Osteocyte (in vitro differentiated cells): Measurements from ENCODE around the gene ABCC2. TPM values are rescaled to one million over a fixed set of nuclear protein-coding genes. Genes with fewer than 3 reads are reported as not detected.
"Not testable (repeated sequence)": the region's sequence is repeated elsewhere in the genome, so short reads cannot be mapped to it uniquely, and the experiment has no call there.

Source experiments
- DNase-seq: peaks from one replicate; pipeline ENCODE4 v3.0.0; 2021; ENCODE audit warnings: mixed read lengths; ENCODE audit not compliant: unreplicated experiment; ENCODE audit errors: extremely low spot score
- H3K27ac Mint-ChIP-seq: one replicate; pipeline ENCODE4 v1.8.0; 2021; ENCODE audit warnings: mild to moderate bottlenecking, mixed read lengths; ENCODE audit not compliant: unreplicated experiment
- H3K27me3 Mint-ChIP-seq: one replicate; pipeline ENCODE4 v1.8.0; 2021; ENCODE audit warnings: mixed read lengths; ENCODE audit not compliant: unreplicated experiment
- H3K36me3 Mint-ChIP-seq: one replicate; pipeline ENCODE4 v1.8.0; 2021; ENCODE audit warnings: mixed read lengths; ENCODE audit not compliant: unreplicated experiment
- H3K4me1 Mint-ChIP-seq: one replicate; pipeline ENCODE4 v1.8.0; 2021; ENCODE audit warnings: mixed read lengths; ENCODE audit not compliant: unreplicated experiment
- H3K4me3 Mint-ChIP-seq: one replicate; pipeline ENCODE4 v1.8.0; 2021; ENCODE audit warnings: mild to moderate bottlenecking, moderate library complexity, mixed read lengths; ENCODE audit not compliant: unreplicated experiment
- H3K9me3 Mint-ChIP-seq: one replicate; pipeline ENCODE4 v1.8.0; 2021; ENCODE audit warnings: mixed read lengths; ENCODE audit not compliant: unreplicated experiment
- total RNA-seq: library from RNA; stranded (reverse); gene quantifications from 2 replicates; pipeline ENCODE4 v1.2.1, GENCODE V29; 2021
- TF ChIP-seq, protein P1 (sequence below): fragments of 200-600 bp; sonication (generic); IDR thresholded peaks from 2 replicates; pipeline ENCODE4 v1.5.0; 2021; ENCODE audit warnings: antibody characterized with exemption, mild to moderate bottlenecking, moderate library complexity

ABCC2 gene
- total RNA-seq, 1 donor from 2014 or later, result 0.24 TPM

DNA sequence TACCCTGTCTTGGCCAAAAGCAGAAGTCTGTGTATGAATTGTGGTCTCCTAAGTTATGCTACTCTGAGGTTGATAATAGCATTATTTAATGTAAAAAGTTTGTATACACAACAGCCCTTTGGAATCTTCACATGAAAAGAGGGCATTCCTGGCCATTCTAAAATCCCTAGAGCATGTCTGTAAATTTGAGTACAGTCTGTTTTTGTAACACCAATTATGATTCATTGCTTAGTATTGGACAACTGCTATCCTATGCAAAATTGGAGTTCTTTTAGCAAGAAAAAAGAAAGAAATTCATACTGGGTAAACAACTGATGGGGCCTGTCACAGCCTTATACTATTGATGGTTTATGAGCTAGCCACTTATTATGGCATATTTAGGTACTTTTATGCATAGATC lies 40.2 kb upstream of the ABCC2 start:
- TF ChIP-seq, protein P1, sequence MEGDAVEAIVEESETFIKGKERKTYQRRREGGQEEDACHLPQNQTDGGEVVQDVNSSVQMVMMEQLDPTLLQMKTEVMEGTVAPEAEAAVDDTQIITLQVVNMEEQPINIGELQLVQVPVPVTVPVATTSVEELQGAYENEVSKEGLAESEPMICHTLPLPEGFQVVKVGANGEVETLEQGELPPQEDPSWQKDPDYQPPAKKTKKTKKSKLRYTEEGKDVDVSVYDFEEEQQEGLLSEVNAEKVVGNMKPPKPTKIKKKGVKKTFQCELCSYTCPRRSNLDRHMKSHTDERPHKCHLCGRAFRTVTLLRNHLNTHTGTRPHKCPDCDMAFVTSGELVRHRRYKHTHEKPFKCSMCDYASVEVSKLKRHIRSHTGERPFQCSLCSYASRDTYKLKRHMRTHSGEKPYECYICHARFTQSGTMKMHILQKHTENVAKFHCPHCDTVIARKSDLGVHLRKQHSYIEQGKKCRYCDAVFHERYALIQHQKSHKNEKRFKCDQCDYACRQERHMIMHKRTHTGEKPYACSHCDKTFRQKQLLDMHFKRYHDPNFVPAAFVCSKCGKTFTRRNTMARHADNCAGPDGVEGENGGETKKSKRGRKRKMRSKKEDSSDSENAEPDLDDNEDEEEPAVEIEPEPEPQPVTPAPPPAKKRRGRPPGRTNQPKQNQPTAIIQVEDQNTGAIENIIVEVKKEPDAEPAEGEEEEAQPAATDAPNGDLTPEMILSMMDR, result no peak
- no peak overlapping the region for H3K4me3 Mint-ChIP-seq
- H3K36me3 Mint-ChIP-seq, result peaks cover 65% of the 10 kb centered on the region
- peaks cover 20% of the 10 kb centered on the region for H3K4me1 Mint-ChIP-seq
- H3K27me3 Mint-ChIP-seq, result no peaks in the 10 kb centered on the region
- peak overlapping the region; percentile 25 for H3K27ac Mint-ChIP-seq
- peaks cover 21% of the 10 kb centered on the region for H3K9me3 Mint-ChIP-seq
- DNase-seq, result no peak

DNA sequence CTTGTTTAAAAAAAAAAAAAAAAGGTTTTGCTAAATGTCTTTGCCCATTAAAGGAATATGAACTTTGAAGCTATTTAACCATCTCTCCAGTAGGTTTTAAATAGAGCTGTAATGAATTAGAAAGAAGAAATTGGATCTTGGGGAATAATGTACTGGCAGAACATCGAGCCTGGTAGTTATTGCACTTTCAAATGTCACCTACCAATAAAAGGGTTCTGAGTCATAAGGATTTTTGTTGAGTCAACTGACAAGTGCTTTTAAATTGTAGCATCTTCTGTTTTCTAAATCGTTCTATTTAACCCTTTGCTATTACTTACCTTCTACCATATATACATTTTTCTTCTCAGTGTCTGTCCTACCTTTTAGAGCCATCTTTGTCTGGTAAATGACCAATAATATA lies 39.7 kb upstream of the ABCC2 start:
- Mint-ChIP-seq H3K4me1 (peaks cover 20% of the 10 kb centered on the region), H3K27me3 (no peaks in the 10 kb centered on the region), H3K27ac (peak overlapping the region; percentile 48), H3K36me3 (peaks cover 62% of the 10 kb centered on the region), H3K4me3 (no peak overlapping the region), H3K9me3 (peaks cover 21% of the 10 kb centered on the region)
- no peak for DNase-seq
- TF ChIP-seq, protein P1, result no peak

DNA sequence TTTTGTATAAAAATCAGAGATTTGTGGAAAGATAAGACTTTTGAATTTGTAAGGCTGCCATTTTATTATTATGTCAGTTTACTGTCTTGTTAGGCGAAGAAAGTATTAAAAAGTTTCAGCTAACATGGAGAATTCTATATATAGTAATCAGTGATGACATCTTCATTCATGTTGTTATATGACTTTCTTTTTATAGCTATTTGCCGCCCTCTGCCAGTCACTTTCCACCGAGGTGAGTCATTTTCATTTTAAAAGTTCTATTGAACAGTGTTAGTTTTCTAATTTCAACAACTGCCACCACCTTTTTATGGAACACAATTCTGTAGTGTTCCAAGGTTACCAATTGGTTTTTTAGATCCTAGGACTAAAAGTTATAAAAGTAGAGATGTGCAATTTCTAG lies 38.6 kb upstream of the ABCC2 start:
- Mint-ChIP-seq H3K36me3 (peaks cover 70% of the 10 kb centered on the region), H3K27ac (no peak overlapping the region), H3K4me1 (peaks cover 20% of the 10 kb centered on the region), H3K4me3 (no peak overlapping the region), H3K9me3 (peaks cover 21% of the 10 kb centered on the region), H3K27me3 (no peaks in the 10 kb centered on the region)
- no peak for DNase-seq
- TF ChIP-seq, protein P1, result no peak

DNA sequence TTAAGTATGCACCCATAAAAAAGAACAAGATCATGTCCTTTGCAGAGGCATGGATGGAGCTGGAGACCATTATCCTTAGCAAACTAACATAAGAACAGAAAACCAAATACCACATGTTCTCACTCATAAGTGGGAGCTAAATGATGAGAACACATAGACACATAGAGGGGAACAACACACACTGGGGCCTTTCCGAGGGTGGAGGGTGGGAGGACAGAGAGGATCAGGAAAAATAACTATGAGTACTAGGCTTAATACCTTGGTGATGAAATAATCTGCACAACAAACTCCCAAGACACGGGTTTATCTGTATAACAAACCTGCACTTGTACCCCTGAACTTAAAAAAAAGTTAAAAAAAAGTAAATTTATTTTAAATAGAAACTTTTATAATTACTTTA lies 36.3 kb upstream of the ABCC2 start:
- DNase-seq, H3K9me3 Mint-ChIP-seq, H3K27ac Mint-ChIP-seq, H3K27me3 Mint-ChIP-seq, H3K4me3 Mint-ChIP-seq: not testable (repeated sequence)
- Mint-ChIP-seq H3K36me3 (peaks cover 63% of the 10 kb centered on the region), H3K4me1 (peaks cover 20% of the 10 kb centered on the region)

DNA sequence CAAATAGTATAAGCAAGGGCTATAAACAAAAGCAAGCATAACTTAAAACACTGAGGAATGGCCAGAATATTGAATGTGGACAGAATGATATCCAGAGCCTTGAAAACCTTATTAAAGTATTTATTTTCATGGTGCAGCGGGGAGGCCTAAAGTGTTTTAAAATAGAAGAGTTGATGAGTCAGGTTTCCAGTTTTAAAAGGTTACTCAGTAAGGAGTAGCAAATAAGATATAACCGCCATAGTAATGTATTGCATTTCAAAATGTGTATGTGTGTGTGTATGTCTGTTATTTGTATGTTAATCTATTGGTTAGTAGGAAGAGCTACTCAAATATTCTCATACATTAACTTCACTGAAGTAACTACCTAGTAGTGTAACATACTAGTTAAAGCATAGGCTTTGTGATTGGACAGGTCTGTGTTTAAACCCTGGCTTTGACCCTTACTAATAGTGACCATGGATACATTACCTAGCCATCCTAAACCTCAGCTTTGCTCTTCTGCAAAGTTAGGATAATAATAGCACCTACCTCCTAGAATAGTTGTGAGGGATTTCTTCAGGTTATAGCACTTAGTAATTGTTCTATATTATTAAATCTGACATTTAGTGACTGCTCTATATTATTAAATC lies 33.5 kb upstream of the ABCC2 start:
- no peak overlapping the region for H3K4me3 Mint-ChIP-seq
- no peaks in the 10 kb centered on the region for H3K4me1 Mint-ChIP-seq
- H3K36me3 Mint-ChIP-seq, result peaks cover 43% of the 10 kb centered on the region
- H3K27ac Mint-ChIP-seq, result no peak overlapping the region
- TF ChIP-seq, protein P1, result no peak
- H3K27me3 Mint-ChIP-seq, result no peaks in the 10 kb centered on the region
- no peaks in the 10 kb centered on the region for H3K9me3 Mint-ChIP-seq
- DNase-seq, result no peak

DNA sequence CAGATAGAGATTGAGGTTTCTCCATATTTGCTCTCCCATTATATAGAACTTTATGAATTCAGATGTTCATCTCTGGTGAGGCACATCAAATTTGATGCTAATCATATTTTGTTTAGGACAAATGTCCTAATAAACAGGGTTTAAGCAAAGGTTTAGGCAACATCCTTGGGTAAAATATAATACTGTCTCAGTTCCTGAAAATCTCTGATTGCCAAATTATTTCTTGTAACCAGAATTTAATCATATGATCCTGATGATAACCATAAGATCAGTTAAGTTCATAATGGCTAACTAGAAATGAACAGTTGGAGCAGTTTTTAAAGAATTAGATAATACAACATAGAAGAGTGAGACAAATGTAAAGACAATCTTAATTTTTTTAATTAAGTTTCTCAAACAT lies 31.8 kb upstream of the ABCC2 start:
- H3K4me1 Mint-ChIP-seq, result no peaks in the 10 kb centered on the region
- H3K9me3 Mint-ChIP-seq, result no peaks in the 10 kb centered on the region
- no peaks in the 10 kb centered on the region for H3K27me3 Mint-ChIP-seq
- H3K27ac Mint-ChIP-seq, result no peak overlapping the region
- no peak for DNase-seq
- H3K4me3 Mint-ChIP-seq, result no peak overlapping the region
- H3K36me3 Mint-ChIP-seq, result peaks cover 41% of the 10 kb centered on the region
- TF ChIP-seq, protein P1, result no peak
